ENCODE results near the gene MYO19. TPM values are rescaled to one million over a fixed set of nuclear protein-coding genes. Genes with fewer than 3 reads are reported as not detected.

Gene MYO19
- total and polyA plus RNA-seq, 9 of the 15 experiments (the other 6 are each of a cell fraction or from before 2014, with no cell fraction given), result 21.6 to 176 (median 129) TPM

DNA sequence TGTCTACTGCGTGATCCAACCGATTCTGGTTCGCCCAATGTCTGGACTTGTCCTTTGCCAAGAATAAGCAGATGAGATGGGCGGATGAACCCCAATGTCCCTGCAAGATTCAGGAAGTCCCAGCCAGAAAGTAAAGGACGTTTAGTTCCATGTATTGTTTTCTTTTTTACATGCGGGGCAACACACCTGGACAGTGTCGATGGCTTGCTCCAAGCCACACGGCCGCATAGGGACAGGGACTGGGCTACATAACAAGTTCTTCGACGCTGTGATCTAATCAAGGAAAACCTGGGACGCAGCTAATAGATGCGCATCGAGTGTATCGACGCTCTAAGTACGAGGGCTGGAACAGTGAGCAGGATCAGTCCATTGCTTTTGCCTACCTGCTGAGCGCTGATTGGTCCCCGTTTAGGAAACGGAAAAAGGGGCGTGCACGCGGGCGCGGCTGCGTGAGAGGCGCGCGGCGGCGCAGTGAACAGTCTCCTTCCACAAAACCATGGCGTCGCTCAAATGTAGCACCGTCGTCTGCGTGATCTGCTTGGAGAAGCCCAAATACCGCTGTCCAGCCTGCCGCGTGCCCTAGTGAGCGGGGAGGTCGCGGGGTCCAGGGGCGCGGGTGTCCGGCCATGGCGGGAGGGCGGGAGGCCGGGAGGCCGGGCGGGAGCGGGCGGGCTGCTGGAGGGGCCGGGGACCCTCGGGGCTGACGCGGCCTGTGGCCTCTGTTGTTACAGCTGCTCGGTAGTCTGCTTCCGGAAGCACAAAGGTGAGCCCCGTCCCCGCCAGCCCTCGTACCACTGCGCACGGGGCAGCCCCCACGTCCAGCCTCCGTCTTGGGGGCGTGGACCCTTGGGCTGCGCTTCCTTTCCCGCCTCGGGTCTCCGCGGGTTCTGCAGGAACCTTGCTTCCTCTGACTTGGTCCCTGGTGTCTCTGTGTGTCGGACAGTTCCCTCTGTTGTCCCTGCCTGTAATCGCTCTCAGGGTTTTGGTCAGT, 48.2 kb downstream of the MYO19 start, which contains the start of gene ZNHIT3 (continued):
- TF ChIP-seq, protein P1, sequence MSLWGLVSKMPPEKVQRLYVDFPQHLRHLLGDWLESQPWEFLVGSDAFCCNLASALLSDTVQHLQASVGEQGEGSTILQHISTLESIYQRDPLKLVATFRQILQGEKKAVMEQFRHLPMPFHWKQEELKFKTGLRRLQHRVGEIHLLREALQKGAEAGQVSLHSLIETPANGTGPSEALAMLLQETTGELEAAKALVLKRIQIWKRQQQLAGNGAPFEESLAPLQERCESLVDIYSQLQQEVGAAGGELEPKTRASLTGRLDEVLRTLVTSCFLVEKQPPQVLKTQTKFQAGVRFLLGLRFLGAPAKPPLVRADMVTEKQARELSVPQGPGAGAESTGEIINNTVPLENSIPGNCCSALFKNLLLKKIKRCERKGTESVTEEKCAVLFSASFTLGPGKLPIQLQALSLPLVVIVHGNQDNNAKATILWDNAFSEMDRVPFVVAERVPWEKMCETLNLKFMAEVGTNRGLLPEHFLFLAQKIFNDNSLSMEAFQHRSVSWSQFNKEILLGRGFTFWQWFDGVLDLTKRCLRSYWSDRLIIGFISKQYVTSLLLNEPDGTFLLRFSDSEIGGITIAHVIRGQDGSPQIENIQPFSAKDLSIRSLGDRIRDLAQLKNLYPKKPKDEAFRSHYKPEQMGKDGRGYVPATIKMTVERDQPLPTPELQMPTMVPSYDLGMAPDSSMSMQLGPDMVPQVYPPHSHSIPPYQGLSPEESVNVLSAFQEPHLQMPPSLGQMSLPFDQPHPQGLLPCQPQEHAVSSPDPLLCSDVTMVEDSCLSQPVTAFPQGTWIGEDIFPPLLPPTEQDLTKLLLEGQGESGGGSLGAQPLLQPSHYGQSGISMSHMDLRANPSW (CRISPR knock-in tag; IDR thresholded peaks at IDR 0.05), result no peak
- TF ChIP-seq BDP1 (IDR thresholded peaks at IDR 0.05; ENCODE audit: insufficient read depth, insufficient read length) (no peak), RB1 (IDR thresholded peaks at IDR 0.05; ENCODE audit: low read depth) (peak; percentile 13; the same call in 1 of the 2 replicates), FOS (IDR thresholded peaks at IDR 0.05; ENCODE audit: extremely low read depth, insufficient read length) (peak; percentile 51), NFIX (CRISPR knock-in tag; IDR thresholded peaks at IDR 0.05; ENCODE audit: low read depth) (no peak), ZNF668 (CRISPR knock-in tag; IDR thresholded peaks at IDR 0.05) (no peak), ESRRA (IDR thresholded peaks at IDR 0.05; ENCODE audit: borderline replicate concordance, low read depth) (no peak), SIX5 (IDR thresholded peaks at IDR 0.05; ENCODE audit: borderline replicate concordance in 1 of 2, insufficient read depth in 1 of 2, low read depth in 1 of 2, low read length in 2 of 2) (no peak; a peak in 1 of 4 replicates), JUND (IDR thresholded peaks at IDR 0.05; ENCODE audit: borderline replicate concordance, low read depth, low read length) (peak; percentile 74), JUND (tag; IDR thresholded peaks at IDR 0.05; ENCODE audit: borderline replicate concordance, low read depth, low read length) (peak; percentile 69; the same call in 1 of the 3 replicates), ZNF589 (CRISPR knock-in tag; IDR thresholded peaks at IDR 0.05; ENCODE audit: low read depth) (no peak), TAL1 (IDR thresholded peaks at IDR 0.05) (no peak), MCM3 (IDR thresholded peaks at IDR 0.05) (no peak), HEY1 (CRISPR knock-in tag; IDR thresholded peaks at IDR 0.05; ENCODE audit: borderline replicate concordance) (no peak), HDAC1 (IDR thresholded peaks at IDR 0.05) (peak in 1 of 2 experiments; percentile 77; a peak in 2 of 4 replicates), YBX1 (IDR thresholded peaks at IDR 0.05) (no peak), YY1 (IDR thresholded peaks at IDR 0.05; ENCODE audit: borderline replicate concordance in 1 of 3, control insufficient read depth in 1 of 3, extremely low read depth in 1 of 3, insufficient read depth in 3 of 3, insufficient read length in 1 of 3, insufficient replicate concordance in 2 of 3, low read depth in 1 of 3, low read length in 2 of 3) (peak in 2 of 3 experiments; percentile 77 to 79), IRF2 (CRISPR knock-in tag; IDR thresholded peaks at IDR 0.05) (no peak)
- TF ChIP-seq, protein P2, sequence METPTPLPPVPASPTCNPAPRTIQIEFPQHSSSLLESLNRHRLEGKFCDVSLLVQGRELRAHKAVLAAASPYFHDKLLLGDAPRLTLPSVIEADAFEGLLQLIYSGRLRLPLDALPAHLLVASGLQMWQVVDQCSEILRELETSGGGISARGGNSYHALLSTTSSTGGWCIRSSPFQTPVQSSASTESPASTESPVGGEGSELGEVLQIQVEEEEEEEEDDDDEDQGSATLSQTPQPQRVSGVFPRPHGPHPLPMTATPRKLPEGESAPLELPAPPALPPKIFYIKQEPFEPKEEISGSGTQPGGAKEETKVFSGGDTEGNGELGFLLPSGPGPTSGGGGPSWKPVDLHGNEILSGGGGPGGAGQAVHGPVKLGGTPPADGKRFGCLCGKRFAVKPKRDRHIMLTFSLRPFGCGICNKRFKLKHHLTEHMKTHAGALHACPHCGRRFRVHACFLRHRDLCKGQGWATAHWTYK (CRISPR knock-in tag; IDR thresholded peaks at IDR 0.05), result no peak
- TF ChIP-seq, protein P3, sequence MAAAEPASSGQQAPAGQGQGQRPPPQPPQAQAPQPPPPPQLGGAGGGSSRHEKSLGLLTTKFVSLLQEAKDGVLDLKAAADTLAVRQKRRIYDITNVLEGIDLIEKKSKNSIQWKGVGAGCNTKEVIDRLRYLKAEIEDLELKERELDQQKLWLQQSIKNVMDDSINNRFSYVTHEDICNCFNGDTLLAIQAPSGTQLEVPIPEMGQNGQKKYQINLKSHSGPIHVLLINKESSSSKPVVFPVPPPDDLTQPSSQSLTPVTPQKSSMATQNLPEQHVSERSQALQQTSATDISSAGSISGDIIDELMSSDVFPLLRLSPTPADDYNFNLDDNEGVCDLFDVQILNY (CRISPR knock-in tag; IDR thresholded peaks at IDR 0.05), result no peak
- TF ChIP-seq, protein P4, sequence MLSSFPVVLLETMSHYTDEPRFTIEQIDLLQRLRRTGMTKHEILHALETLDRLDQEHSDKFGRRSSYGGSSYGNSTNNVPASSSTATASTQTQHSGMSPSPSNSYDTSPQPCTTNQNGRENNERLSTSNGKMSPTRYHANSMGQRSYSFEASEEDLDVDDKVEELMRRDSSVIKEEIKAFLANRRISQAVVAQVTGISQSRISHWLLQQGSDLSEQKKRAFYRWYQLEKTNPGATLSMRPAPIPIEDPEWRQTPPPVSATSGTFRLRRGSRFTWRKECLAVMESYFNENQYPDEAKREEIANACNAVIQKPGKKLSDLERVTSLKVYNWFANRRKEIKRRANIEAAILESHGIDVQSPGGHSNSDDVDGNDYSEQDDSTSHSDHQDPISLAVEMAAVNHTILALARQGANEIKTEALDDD (IDR thresholded peaks at IDR 0.05), result no peak

Data from K562 (cell line).